Stimulated activated effector memory CD8-positive, alpha-beta T cell treated with anti-CD3 and anti-CD28 coated beads, Interleukin-12 subunit alpha, Interleukin-12 subunit beta, amount 100 ng/mL, for 72 hours (primary cell): ENCODE measurements around the gene DHX57.
A peak's percentile ranks its signal among the peaks of the same experiment; 100 is the strongest.

Experiments used
- ATAC-seq: fragments of 150-1000 bp; cut with Tn5 transposase; 2 replicates; pipeline ENCODE4 v1.10.0; 2021
- DNase-seq, 2 donors: peaks; one replicate each; pipeline ENCODE4 v3.0.0; 2021 to 2022; ENCODE audit warnings: low spot score in 2 of 2
- H3K27ac Mint-ChIP-seq: one replicate; pipeline ENCODE4 v1.8.0; 2022; ENCODE audit warnings: mild to moderate bottlenecking, mixed read lengths
- H3K36me3 Mint-ChIP-seq: one replicate; pipeline ENCODE4 v1.8.0; 2022; ENCODE audit warnings: mild to moderate bottlenecking, mixed read lengths
- H3K4me1 Mint-ChIP-seq: one replicate; pipeline ENCODE4 v1.8.0; 2022; ENCODE audit warnings: mixed read lengths
- H3K4me3 Mint-ChIP-seq: one replicate; pipeline ENCODE4 v1.8.0; 2022; ENCODE audit warnings: mild to moderate bottlenecking, mixed read lengths
- H3K9me3 Mint-ChIP-seq: one replicate; pipeline ENCODE4 v1.8.0; 2022; ENCODE audit warnings: mixed read lengths

Gene DHX57

DNA sequence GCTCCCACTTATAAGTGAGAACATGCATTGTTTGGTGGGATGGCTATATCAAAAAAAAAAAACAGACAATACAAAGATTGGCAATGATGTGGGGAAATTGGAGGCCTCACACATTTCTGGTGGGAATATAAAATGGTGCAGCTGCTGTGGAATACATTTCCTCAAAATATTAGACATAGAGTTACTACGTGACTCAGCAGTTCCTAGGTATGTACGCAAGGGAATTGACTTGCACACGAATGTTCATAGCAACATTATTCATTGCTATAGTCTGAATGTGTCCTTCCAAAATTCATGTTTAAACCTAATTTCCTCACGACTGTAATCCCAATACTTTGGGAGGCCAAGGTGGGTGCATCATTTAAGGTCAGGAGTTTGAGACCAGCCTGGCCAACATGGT, 11.6 kb upstream of the DHX57 start:
- no peak for ATAC-seq
- no peak for DNase-seq
- Mint-ChIP-seq H3K9me3 (no peaks in the 10 kb centered on the region), H3K4me3 (no peak overlapping the region), H3K36me3 (no peaks in the 10 kb centered on the region), H3K4me1 (no peaks in the 10 kb centered on the region), H3K27ac (no peak overlapping the region)

- Mint-ChIP-seq H3K4me1 (no peaks in the 10 kb centered on the region), H3K36me3 (no peaks in the 10 kb centered on the region), H3K9me3 (no peaks in the 10 kb centered on the region), H3K4me3 (no peak overlapping the region), H3K27ac (no peak overlapping the region)
- ATAC-seq (no peak), DNase-seq (no peak)
Measured at GRCh38 chr2:38886063-38886462, 10.3 kb upstream of the DHX57 start.

DNA sequence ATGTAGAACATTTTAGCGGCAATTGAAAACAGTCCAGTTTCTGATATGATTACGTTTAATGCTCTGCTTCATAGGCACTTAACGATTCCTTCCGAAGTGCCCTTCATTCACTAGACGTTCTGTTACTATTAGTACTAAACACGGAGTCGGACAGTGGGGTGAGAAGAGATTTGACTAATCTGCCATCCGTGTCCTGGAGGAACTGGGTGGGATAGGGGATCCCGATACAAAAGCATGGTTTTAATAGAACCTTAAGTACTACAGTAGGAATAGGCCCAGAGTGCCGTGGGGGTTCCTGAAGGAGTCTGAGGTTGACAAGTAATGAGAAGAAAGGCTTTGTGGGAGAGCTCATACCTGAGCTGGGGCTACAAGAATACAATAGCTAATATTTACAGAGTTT, 673 bp upstream of the DHX57 start:
- no peak for ATAC-seq
- Mint-ChIP-seq H3K36me3 (peaks cover 13% of the 10 kb centered on the region), H3K9me3 (peaks cover 1% of the 10 kb centered on the region), H3K4me1 (peaks cover 21% of the 10 kb centered on the region), H3K4me3 (peak overlapping the region; percentile 95), H3K27ac (peak overlapping the region; percentile 96)
- no peak for DNase-seq

DNA sequence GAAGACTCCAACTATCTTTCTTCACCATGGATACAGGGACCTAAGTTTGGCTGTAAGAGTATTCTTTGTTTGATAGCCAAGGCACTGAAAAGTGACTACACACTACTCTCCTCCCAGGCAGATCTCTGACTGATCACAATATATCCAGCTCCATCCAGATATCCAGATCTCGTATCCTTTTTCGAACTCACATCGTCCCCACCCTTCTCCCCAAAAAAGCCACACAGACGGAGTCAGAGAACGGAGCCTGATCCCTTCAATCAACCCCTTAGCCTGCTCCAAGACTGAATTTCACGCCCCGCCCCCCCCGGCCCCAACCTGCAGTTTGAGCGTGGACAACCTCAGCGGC, 533 bp downstream of the DHX57 start:
- Mint-ChIP-seq H3K4me1 (peaks cover 21% of the 10 kb centered on the region), H3K9me3 (peaks cover 7% of the 10 kb centered on the region)
- no peak for DNase-seq

DNA sequence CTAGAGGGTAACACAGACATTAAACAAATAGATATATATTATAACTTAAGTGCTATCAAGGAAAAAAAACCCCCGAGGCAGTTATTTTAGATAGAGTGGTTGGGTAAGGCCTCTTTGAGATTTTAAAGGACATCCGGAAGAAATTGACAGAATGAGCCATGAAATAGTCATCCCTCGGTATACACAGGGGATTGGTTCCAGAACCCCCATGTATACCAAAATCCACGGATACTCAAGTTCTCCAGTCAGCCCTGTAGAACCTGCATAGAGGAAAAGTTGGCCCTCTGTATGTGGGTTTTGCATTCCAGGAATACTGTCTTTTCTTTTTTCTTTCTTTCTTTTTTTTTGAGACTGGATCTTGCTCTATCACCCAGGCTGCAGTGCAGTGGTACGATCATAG, 2.0 kb downstream of the DHX57 start:
- Mint-ChIP-seq H3K4me1 (peaks cover 21% of the 10 kb centered on the region), H3K36me3 (peaks cover 13% of the 10 kb centered on the region), H3K9me3 (peaks cover 11% of the 10 kb centered on the region), H3K27ac (no peak overlapping the region), H3K4me3 (no peak overlapping the region)
- DNase-seq (no peak), ATAC-seq (no peak)

More for the DNA sequence above, 533 bp downstream of the DHX57 start:
- peaks cover 13% of the 10 kb centered on the region for H3K36me3 Mint-ChIP-seq
- peak overlapping the region; percentile 95 for H3K4me3 Mint-ChIP-seq
- ATAC-seq, result no peak
- H3K27ac Mint-ChIP-seq, result peak overlapping the region; percentile 96

DNA sequence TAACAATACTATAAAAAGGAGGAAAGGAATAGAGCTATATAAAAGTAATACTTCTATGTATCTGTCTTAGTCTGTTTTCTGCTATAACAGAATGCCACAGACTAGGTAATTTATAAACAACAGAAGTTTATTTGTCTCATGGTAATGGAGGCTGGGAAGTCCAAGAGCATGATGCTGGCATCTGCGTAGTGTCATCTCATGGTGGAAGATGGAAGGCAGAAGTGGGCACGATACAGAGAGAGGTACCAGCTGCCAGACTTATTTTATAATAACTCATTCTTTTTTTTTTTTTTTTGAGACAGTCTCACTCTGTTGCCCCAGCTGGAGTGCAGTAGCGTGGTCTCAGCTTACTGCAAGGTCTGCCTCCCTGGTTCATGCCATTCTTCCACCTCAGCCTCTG, 4.3 kb downstream of the DHX57 start:
- Mint-ChIP-seq H3K27ac (no peak overlapping the region), H3K36me3 (peaks cover 10% of the 10 kb centered on the region), H3K4me3 (no peak overlapping the region)

DNA sequence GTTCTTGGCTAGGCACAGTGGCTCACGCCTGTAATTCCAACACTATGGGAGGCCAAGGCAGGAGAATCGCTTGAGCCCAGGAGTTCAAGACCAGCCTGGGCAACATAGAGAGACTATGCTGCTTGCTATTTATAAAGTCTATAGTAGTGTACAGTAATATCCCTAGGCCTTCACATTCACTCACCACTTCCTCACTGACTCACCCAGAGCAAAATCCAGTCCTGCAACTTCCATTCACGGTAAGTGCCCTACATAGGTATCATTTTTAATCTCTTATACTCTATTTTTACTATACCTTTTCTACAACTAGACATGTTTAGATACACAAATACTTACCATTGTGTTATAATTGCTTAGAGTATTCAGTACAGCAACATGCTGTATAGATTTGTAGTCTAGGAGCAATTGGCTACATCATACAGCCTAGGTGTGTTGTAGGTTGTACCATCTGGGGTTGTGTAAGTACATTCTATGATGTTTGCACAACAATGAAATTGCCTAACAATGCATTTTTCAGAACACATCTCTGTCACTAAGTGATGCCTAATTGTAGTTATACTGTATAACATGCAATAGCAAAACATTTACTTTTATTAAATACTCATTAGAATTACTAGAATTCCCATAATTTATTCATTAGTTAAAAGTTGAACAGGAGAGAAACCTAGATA, 8.8 kb downstream of the DHX57 start:
- H3K27ac Mint-ChIP-seq, result peak overlapping the region; percentile 8
- DNase-seq, result no peak
- H3K4me1 Mint-ChIP-seq, result peaks cover 19% of the 10 kb centered on the region

More for the DNA sequence above, 4.3 kb downstream of the DHX57 start:
- ATAC-seq (no peak), DNase-seq (no peak)
- Mint-ChIP-seq H3K4me1 (peaks cover 23% of the 10 kb centered on the region), H3K9me3 (peaks cover 11% of the 10 kb centered on the region)

DNA sequence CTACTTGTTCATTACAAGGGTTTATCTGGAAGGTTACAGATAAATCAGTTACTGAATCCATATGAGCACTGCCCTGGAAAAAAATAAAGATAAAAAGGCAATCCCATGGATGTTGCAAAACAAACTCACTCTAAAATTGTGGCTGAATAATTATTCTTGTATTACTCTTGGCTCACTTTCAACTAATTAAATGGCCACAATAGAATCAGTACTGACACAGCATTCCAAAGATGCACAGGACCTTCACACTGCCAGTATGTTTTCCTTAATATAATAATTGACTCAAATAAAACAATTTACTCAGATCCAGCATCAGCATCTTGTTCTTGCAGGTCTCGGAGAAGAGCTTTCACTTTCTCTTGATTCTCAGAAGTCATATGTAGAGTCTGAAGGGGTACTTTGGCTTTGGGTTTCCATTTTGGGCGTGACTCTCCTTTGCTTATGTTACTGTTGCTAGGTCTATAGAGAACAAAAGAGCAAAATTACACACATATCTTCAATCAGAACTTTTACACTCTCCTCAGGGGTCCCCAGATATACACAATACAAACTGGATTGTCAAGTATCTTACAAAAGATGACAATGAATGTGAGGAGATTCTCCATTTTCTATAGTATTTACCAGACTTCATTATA, 12.6 kb downstream of the DHX57 start:
- H3K27ac Mint-ChIP-seq, result no peak overlapping the region
- H3K9me3 Mint-ChIP-seq, result no peaks in the 10 kb centered on the region
- H3K4me3 Mint-ChIP-seq, result no peak overlapping the region
- peaks cover 58% of the 10 kb centered on the region for H3K36me3 Mint-ChIP-seq
- ATAC-seq (peak; percentile 75), DNase-seq (no peak)
- peaks cover 19% of the 10 kb centered on the region for H3K4me1 Mint-ChIP-seq

More for the DNA sequence above, 8.8 kb downstream of the DHX57 start:
- ATAC-seq, result peak; percentile 91
- no peak overlapping the region for H3K4me3 Mint-ChIP-seq
- peaks cover 21% of the 10 kb centered on the region for H3K36me3 Mint-ChIP-seq
- H3K9me3 Mint-ChIP-seq, result peaks cover 11% of the 10 kb centered on the region

- no peaks in the 10 kb centered on the region for H3K9me3 Mint-ChIP-seq
- H3K4me1 Mint-ChIP-seq, result peaks cover 19% of the 10 kb centered on the region
- peaks cover 65% of the 10 kb centered on the region for H3K36me3 Mint-ChIP-seq
- H3K4me3 Mint-ChIP-seq, result no peak overlapping the region
- ATAC-seq (no peak), DNase-seq (no peak)
- no peak overlapping the region for H3K27ac Mint-ChIP-seq
Measured at GRCh38 chr2:38862476-38862875, 13.3 kb downstream of the DHX57 start.

GRCh38 chr2:38856165-38856564, 19.6 kb downstream of the DHX57 start:
- ATAC-seq, result no peak
- H3K9me3 Mint-ChIP-seq, result no peaks in the 10 kb centered on the region
- no peak overlapping the region for H3K4me3 Mint-ChIP-seq
- no peak overlapping the region for H3K27ac Mint-ChIP-seq
- H3K4me1 Mint-ChIP-seq, result no peaks in the 10 kb centered on the region
- peaks cover 96% of the 10 kb centered on the region for H3K36me3 Mint-ChIP-seq
- DNase-seq, result no peak

GRCh38 chr2:38850045-38850444, 25.7 kb downstream of the DHX57 start:
- H3K36me3 Mint-ChIP-seq, result peaks cover 74% of the 10 kb centered on the region
- H3K4me1 Mint-ChIP-seq, result no peaks in the 10 kb centered on the region
- H3K4me3 Mint-ChIP-seq, result no peak overlapping the region
- DNase-seq (no peak), ATAC-seq (peak; percentile 43)
- no peaks in the 10 kb centered on the region for H3K9me3 Mint-ChIP-seq
- no peak overlapping the region for H3K27ac Mint-ChIP-seq

- Mint-ChIP-seq H3K9me3 (no peaks in the 10 kb centered on the region), H3K27ac (no peak overlapping the region), H3K36me3 (peaks cover 65% of the 10 kb centered on the region), H3K4me1 (no peaks in the 10 kb centered on the region), H3K4me3 (no peak overlapping the region)
- ATAC-seq (no peak), DNase-seq (no peak)
Measured at GRCh38 chr2:38836791-38837190, 38.9 kb downstream of the DHX57 start.

- DNase-seq (no peak), ATAC-seq (peak; percentile 42)
- Mint-ChIP-seq H3K9me3 (no peaks in the 10 kb centered on the region), H3K36me3 (peaks cover 63% of the 10 kb centered on the region), H3K4me3 (no peak overlapping the region), H3K4me1 (no peaks in the 10 kb centered on the region), H3K27ac (no peak overlapping the region)
Measured at GRCh38 chr2:38835990-38836389, 39.7 kb downstream of the DHX57 start.

DNA sequence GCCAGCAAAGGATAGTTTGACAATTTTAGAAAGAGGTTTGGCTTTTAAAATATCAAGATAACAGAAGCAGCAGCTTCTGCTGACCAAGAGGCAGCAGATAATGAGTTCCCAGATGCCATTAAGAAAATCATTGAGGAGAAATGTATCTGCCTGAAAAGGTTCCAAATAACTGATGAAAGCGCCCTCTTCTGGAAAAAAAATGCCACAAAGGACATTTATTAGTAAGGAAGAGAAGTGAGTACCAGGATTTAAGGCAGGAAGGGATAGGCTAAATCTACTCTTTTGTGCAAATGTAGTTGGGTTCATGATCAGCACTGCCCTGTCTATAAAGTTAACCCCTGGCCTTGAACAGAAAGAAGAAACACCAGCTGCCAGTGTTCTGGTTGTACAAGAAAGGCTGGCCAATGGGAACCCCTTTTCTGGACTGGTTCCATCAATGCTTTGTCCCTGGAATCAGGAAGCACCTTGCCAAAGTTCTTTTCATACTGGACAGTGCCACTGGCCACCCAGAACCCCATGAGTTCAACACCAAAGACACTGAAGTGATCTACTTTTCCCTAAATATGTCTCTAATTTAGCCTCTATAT, 40.6 kb downstream of the DHX57 start:
- H3K9me3 Mint-ChIP-seq, result no peaks in the 10 kb centered on the region
- no peak overlapping the region for H3K27ac Mint-ChIP-seq
- peaks cover 54% of the 10 kb centered on the region for H3K36me3 Mint-ChIP-seq
- DNase-seq, result no peak
- no peak overlapping the region for H3K4me3 Mint-ChIP-seq
- no peak for ATAC-seq
- no peaks in the 10 kb centered on the region for H3K4me1 Mint-ChIP-seq

DNA sequence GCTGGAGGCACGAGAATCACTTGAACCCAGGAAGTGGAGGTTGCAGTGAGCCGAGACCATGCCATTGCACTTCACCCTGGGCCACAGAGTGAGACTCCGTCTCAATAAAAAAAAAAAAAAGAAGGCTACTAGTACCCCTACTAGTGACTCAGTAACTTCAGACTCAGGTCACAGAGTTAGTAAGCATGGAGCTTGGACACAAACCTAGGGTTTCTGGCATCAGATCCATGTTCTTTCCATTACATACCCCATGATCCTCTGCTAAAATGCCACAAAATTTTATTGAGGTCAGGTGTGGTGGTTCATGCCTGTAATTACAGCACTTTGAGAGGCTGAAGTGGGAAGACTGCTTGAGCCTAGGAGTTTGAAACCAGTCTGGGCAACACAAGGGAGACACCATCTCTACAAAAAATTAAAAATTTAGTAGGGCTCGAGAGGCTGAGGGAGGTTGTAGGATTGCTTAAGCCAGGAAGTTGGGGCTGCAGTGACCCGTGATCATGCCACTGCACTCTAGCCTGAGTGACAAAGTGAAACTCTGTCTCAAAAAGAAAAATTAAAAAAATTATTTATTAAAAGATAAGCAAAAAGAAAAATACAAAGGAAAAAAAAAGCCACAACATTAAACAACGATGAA, 45.1 kb downstream of the DHX57 start:
- DNase-seq, result no peak
- ATAC-seq, result no peak
- Mint-ChIP-seq H3K27ac (no peak overlapping the region), H3K4me3 (no peak overlapping the region), H3K4me1 (no peaks in the 10 kb centered on the region), H3K36me3 (peaks cover 49% of the 10 kb centered on the region), H3K9me3 (no peaks in the 10 kb centered on the region)

- H3K4me3 Mint-ChIP-seq, result no peak overlapping the region
- H3K4me1 Mint-ChIP-seq, result no peaks in the 10 kb centered on the region
- no peak overlapping the region for H3K27ac Mint-ChIP-seq
- peaks cover 55% of the 10 kb centered on the region for H3K36me3 Mint-ChIP-seq
- no peaks in the 10 kb centered on the region for H3K9me3 Mint-ChIP-seq
- no peak for DNase-seq
- no peak for ATAC-seq
Measured at GRCh38 chr2:38829971-38830370, 45.8 kb downstream of the DHX57 start.
